KOPT-K1 (cell line): Measurements from ENCODE around the gene C17orf67.
A peak's percentile ranks its signal among the peaks of the same experiment; 100 is the strongest.

Source experiments
- H3K27ac ChIP-seq: fragments of 200-600 bp; sonication (generic); 2 replicates; pipeline ENCODE4 v1.5.1; 2016; ENCODE audit warnings: antibody characterized with exemption, mild to moderate bottlenecking, low read depth, low read length; ENCODE audit not compliant: poor library complexity, severe bottlenecking
- H3K36me3 ChIP-seq: fragments of 200-600 bp; sonication (generic); 2 replicates; pipeline ENCODE4 v1.5.1; 2017; ENCODE audit warnings: antibody characterized with exemption, mild to moderate bottlenecking, low read length, moderate library complexity; ENCODE audit not compliant: insufficient read depth
- H3K9me3 ChIP-seq: fragments of 200-600 bp; sonication (generic); 2 replicates; pipeline ENCODE4 v1.5.1; 2017; ENCODE audit warnings: antibody characterized with exemption, low read length, mild to moderate bottlenecking; ENCODE audit not compliant: insufficient read depth, poor library complexity, severe bottlenecking

C17orf67 gene, protein sequence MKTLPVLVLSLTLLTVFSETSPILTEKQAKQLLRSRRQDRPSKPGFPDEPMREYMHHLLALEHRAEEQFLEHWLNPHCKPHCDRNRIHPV

DNA sequence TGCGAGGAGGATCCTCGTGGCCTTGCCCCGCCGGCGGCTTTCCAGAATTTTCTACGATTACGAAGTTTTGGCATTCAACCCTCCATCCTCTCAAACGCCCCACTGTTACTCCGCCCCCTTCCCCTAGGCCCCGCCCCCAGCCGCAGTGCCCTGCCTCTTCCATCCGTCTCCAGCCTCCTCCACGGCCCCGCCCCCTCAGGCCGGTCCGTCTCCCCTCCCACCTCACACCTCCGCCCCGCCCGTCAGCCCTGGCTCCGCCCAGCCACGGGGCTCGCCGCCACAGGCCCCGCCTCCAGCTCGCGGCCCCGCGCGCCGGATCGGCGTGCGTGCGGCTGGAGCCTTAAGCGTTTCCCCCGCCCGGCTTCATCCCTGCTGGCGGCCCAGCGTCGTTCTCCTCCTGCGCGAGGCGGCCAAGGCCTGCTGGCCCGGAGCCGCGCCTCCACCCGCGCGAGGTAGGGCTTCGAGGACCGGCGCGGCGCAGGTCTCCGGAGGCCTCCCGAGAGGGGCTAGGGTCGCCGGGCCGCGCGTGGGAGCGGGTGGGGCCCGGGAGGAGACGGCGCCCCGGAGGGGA lies at the start of gene C17orf67, which contains the start of gene DGKE:
Gene C17orf67 (minus strand): TSS at position 112 of the 571 bp plus-strand sequence. CDS start 18,110 bp downstream, outside the sequence.
Gene DGKE (plus strand): TSS at position 343 of the 571 bp plus-strand sequence. CDS start 645 bp downstream, outside the sequence.
- Histone ChIP-seq H3K27ac (peak within 1 kb of the TSS; percentile 79), H3K36me3 (peaks cover 59% of the 10 kb centered on the region), H3K9me3 (no peaks in the 10 kb centered on the region)

DNA sequence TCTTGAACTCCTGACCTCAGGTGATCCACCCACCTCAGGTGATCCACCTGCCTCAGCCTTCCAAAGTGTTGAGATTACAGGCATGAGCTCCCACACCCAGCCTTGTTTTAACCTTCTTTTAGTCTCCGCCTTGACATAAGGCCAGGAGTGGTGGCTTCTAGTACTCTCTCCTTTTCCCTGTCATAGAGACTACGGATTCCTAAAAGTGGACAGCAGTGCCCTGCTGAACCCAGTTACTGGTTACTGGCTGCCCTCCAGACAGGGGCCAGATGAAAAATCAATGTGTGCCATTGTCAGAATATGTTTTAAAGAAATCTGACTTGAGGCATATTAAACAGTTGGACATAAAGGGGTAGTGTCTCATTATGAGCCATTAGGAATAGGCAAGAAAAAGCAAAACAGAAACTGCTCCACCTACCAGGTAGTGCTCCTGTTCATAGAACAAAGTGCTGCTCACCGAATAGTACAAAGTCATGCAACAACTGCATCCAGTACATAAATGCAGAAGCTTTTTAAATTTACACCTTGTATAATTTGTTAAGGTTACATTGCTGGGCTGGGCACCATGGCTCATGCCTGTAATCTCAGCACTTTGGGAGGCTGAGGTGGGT lies 48.1 kb upstream of the C17orf67 start:
- peaks cover 27% of the 10 kb centered on the region for H3K36me3 ChIP-seq
- H3K9me3 ChIP-seq, result no peaks in the 10 kb centered on the region

DNA sequence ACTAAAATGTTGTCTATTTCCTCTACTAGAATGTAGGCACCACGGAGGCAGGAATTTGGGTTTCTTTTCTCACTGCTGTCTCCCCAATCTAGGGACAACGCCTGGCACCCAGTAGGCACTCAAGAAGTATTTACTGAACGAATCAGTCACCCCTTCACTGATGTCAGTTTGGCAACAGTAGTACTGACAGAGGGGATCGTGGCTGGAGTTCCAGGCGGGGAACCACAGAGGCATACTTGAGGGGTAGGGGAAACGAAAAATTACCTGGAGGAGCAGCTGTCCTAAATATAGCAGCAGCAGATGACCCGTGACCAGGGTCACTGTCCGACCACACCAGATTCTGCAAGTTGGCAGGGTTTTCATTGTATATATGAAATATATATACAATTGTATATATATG lies 46.9 kb upstream of the C17orf67 start:
- peaks cover 15% of the 10 kb centered on the region; the same call in 1 of the 2 replicates for H3K36me3 ChIP-seq
- no peak overlapping the region for H3K27ac ChIP-seq
- H3K9me3 ChIP-seq, result no peaks in the 10 kb centered on the region

More for the DNA sequence above, 48.1 kb upstream of the C17orf67 start:
- H3K27ac ChIP-seq, result no peak overlapping the region

DNA sequence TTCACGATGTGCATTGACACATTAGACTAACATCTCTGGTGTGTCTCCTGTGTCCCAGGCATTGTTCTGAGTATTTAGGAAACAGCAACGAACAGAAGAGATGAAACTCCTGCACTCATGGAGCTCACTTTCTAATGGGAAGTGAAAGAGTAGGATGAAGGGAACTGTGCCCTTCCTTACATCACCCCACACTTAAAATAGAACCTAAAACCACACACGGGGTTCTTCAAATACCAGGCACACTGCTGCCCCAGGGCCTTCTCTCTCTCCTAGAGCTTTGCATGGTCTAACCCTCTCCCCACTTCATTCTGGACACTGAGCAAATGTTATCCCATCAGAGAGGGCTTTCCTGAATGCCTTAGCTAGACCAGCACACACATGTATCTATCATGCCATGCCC lies 46.4 kb upstream of the C17orf67 start:
- H3K27ac ChIP-seq, result no peak overlapping the region
- peaks cover 11% of the 10 kb centered on the region; the same call in 1 of the 2 replicates for H3K36me3 ChIP-seq

DNA sequence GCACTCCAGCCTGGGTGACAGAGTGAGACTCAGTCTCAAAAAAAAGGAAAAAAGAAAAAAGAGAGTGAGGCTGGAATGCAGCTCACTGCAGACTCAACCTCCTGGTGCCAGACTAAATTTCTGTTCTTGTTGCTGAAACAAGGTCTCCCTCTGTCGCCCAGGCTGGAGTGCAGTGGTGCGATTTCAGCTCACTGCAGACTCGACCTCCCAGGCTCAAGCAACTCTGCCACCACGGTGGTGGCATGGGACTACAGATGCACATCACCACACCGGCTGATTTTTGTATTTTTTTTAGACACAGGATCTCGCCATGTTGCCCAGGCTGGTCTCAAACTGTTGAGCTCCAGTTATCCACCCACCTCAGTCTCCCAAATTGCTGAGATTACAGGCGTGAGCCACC lies 45.6 kb upstream of the C17orf67 start:
- Histone ChIP-seq H3K27ac (no peak overlapping the region), H3K9me3 (no peaks in the 10 kb centered on the region), H3K36me3 (peaks cover 2% of the 10 kb centered on the region; the same call in 1 of the 2 replicates)

More for the DNA sequence above, 46.4 kb upstream of the C17orf67 start:
- H3K9me3 ChIP-seq, result no peaks in the 10 kb centered on the region

DNA sequence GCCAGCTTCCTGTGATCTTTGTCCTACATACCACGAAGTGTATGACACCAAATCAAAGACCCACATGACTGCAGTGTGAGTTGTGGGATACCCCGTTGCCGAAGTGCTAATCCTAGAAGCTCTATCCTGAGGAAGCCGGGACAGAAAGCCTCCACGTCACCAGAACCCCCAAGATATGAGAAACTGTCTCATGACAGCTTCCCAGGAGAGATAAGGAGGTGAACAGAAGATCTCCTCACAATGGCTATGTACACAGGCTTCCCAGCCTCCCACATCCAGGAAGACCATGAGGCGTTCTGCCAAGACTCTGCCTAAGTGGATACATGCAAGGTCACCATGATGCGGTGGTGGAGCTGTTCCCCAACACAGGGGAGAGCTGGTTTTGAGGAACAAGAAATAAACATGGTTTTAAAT lies 43.1 kb upstream of the C17orf67 start:
- Histone ChIP-seq H3K36me3 (no peaks in the 10 kb centered on the region), H3K27ac (no peak overlapping the region), H3K9me3 (no peaks in the 10 kb centered on the region)

DNA sequence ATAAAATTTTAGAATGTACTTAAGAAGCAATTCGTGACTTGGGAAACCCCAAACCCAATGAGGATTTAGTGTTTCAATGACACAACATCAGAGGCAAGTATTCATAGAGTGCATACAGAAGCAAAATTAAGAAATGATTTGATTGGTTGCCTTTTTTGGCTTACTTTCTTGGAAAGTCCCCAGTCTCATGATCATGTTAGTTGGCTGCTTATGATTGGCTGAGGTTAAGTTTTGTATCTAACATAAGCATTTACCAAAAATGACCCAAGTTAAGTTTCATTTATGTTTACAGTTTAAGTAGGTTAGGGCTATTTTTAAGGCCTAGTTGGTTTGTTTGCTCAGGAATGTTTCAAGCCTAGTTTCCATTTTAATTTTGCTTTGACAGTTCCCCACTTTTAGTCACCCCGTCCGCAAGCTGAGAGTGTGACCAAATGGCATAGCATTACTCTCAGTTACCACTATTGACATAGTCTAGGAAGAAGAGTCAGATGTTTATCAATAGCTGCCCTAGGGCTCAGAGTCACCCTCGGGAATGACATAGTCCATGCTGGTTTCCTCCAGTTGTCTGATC lies 36.4 kb upstream of the C17orf67 start:
- Histone ChIP-seq H3K9me3 (no peaks in the 10 kb centered on the region), H3K27ac (no peak overlapping the region), H3K36me3 (peaks cover 39% of the 10 kb centered on the region)

DNA sequence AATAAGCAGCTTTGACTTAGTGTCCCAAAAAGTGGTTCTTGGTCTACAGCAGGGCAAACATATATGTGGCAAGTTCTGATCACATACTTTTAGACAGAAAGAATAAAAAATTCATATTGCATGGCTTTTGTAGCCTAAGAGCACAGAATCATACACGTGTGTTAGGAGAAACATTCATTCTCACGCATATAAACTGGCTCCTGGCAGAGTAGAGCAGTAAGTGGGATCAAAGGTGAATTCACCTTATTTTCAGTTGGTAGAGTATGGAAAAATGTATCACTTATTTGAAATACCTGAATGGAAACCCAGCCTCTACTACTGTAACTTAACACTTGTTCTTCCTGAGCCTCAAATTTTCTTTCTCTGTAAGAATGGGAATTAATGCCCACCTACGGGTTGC lies 35.0 kb upstream of the C17orf67 start:
- peaks cover 54% of the 10 kb centered on the region for H3K36me3 ChIP-seq
- H3K27ac ChIP-seq, result no peak overlapping the region
- no peaks in the 10 kb centered on the region for H3K9me3 ChIP-seq

DNA sequence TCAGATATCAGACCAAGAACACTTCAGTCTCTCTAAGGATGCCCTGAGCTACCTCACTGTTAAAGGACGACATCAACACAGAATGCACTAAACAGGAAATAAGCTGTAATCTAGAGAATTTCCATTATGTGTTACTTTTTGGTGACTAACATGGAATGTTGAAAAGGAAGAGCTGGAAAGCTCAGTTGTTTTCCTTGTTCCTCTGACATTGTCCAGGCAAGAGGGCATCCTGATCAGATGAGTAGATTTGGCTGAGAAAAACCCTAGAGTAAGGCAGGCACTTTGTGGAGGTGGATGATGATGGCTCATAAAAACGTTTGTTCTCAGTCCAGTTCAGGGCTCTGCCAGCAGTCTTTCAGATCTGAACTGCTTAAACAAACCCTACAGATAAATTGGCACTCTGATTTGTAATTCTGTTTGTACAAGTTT lies 34.2 kb upstream of the C17orf67 start:
- H3K27ac ChIP-seq, result no peak overlapping the region

DNA sequence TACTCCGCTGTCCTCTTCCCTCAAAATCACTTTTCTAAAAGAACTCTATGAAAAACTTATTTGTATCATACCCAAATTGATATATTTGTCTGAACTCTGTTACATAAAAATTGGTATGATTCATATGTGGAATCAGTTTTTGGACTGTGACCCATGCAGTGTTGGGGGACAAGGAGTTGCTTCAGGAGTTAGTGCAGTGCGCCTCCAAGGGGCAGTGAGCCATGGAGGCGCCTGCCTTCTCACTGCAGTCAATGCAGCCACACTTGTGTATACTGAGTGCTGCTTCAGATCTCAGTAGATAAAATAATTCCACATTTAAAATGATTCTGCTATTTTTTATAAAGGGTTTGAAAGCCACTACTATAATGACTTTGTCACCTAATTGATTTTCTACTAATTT lies 32.8 kb upstream of the C17orf67 start:
- H3K9me3 ChIP-seq, result no peaks in the 10 kb centered on the region
- H3K36me3 ChIP-seq, result peaks cover 76% of the 10 kb centered on the region
- H3K27ac ChIP-seq, result no peak overlapping the region

More for the DNA sequence above, 34.2 kb upstream of the C17orf67 start:
- Histone ChIP-seq H3K36me3 (peaks cover 61% of the 10 kb centered on the region), H3K9me3 (no peaks in the 10 kb centered on the region)

DNA sequence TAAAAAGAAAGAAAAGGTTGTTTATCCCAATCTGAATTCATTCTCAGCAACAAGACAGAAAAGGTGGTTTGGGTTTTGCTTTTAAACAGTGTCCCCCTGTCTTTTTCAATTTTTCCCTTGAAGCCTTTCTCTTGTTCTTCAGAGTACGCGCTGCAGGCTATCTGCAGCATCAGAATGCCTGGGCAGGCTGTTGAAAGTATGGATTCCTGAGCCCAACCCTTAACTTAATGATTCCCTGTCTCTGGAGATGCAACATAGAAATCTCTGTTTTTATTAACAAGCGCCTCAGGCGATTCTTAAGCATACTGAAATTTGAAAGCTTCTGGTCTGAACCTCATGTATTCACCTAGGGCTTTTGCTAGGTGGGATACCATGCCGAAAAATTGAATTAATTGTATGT lies 32.4 kb upstream of the C17orf67 start:
- H3K36me3 ChIP-seq, result peaks cover 80% of the 10 kb centered on the region
- H3K9me3 ChIP-seq, result no peaks in the 10 kb centered on the region
- no peak overlapping the region for H3K27ac ChIP-seq

DNA sequence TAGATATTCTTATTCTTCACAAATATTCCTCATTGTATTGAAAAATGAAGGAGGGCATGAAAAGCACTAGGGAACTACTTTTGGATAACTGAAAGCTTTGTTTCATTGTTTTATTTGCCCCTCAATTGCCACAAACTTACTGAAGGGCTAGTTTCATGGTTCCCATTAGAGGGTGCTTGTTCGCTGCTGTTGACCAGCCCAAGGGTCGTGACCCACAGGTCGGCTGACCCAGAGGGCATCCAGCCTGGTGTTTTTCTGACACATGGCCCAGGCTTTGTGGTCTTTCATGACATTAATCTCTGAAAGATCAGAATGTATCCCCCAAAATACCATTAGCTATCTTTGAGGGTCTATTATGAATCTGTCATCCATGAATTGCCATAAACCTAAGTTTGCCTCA lies 30.3 kb upstream of the C17orf67 start:
- H3K9me3 ChIP-seq, result no peaks in the 10 kb centered on the region
- no peak overlapping the region for H3K27ac ChIP-seq
- peaks cover 92% of the 10 kb centered on the region for H3K36me3 ChIP-seq

DNA sequence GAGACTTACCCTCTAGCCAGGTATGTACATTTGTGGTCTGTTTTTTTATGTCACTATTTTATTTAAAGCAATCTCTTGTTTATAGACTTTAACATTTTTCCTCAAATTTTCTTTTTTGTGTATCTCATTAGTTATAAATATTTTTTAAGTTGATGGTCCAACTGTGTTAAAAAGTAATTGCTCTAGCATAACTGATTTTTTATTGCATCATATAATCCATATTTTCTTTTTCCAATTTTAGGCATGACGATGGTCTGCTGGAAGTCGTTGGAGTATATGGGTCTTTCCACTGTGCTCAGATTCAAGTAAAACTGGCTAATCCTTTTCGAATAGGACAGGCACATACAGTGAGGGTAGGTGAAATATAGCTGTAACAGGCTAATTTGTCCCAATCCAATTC lies 28.2 kb upstream of the C17orf67 start:
- peaks cover 94% of the 10 kb centered on the region for H3K36me3 ChIP-seq
- no peaks in the 10 kb centered on the region for H3K9me3 ChIP-seq
- H3K27ac ChIP-seq, result no peak overlapping the region

DNA sequence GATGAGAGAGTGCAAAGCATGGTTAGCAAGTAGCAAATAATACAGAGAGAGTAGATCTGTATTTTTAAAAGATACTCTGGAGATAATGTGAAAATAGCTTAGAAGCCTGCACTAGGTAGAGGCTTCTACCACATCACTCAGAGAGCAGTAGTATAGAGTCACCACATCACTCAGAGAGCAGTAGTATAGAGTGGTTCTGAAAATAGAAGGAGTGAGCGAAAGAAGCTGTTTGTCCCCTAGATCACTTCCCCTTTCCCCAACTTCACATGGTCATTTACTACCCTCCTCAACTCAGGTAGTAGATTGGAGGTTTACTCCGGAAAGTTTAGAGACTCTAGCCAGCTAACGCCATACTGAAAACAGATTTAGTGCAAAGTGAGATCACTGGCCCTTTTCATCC lies 17.3 kb upstream of the C17orf67 start:
- H3K9me3 ChIP-seq, result no peaks in the 10 kb centered on the region
- H3K27ac ChIP-seq, result no peak overlapping the region
- peaks cover 99% of the 10 kb centered on the region for H3K36me3 ChIP-seq

DNA sequence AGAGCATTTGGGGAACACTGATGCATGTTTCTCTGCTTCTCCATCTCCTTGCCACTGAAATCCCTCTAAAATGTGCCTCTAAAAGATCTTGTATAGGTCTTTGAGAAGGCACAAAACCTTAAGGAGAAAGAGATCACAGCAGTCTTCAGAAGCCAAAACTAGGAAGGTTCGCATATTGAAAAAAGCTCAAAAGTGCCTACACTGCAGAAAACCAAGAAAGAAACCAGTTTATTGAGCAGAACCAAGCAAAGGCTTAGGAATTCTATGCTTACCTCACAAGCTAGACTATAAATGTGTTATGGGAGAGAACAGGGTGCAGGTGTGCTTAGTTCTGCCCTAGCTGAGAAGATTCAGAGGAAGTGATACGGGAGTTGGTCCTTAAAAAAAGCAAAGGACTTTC lies 16.9 kb upstream of the C17orf67 start:
- Histone ChIP-seq H3K36me3 (peaks cover 99% of the 10 kb centered on the region), H3K9me3 (no peaks in the 10 kb centered on the region), H3K27ac (no peak overlapping the region)
